Osteoblast (primary cell): Measurements from ENCODE around the gene CLCN1. TPM values are rescaled to one million over a fixed set of nuclear protein-coding genes. Genes with fewer than 3 reads are reported as not detected.

Experiments used
- DNase-seq: peaks from one replicate; pipeline ENCODE4 v3.0.0; 2011; ENCODE audit warnings: low spot score, mixed read lengths; ENCODE audit not compliant: insufficient read length; ENCODE audit errors: missing footprints
- H2AFZ ChIP-seq: 2 replicates; pipeline ENCODE4 v1.6.0; 2011; ENCODE audit warnings: mild to moderate bottlenecking, low read length
- H3K27ac ChIP-seq: 2 replicates; pipeline ENCODE4 v1.5.1; 2011; ENCODE audit warnings: mild to moderate bottlenecking, low read depth, low read length, moderate library complexity
- H3K27me3 ChIP-seq: 2 replicates; pipeline ENCODE4 v1.6.0; 2012; ENCODE audit warnings: mild to moderate bottlenecking, control low read depth, inconsistent platforms, low read length, moderate library complexity; ENCODE audit not compliant: insufficient read depth
- H3K36me3 ChIP-seq: 2 replicates; pipeline ENCODE4 v1.5.1; 2011; ENCODE audit warnings: mild to moderate bottlenecking, low read length, control low read depth, moderate library complexity; ENCODE audit not compliant: insufficient read depth
- H3K4me1 ChIP-seq: 2 replicates; pipeline ENCODE4 v1.5.1; 2011; ENCODE audit warnings: mild to moderate bottlenecking, low read length, control low read depth, moderate library complexity; ENCODE audit not compliant: insufficient read depth
- H3K4me2 ChIP-seq: 2 replicates; pipeline ENCODE4 v1.6.0; 2011; ENCODE audit warnings: mild to moderate bottlenecking, low read length; ENCODE audit not compliant: insufficient read depth
- H3K4me3 ChIP-seq: fragments of 200-600 bp; sonication (generic); 3 replicates; pipeline ENCODE4 v1.5.1; 2012; ENCODE audit warnings: mild to moderate bottlenecking, low read length, inconsistent platforms; ENCODE audit not compliant: insufficient read depth
- H3K79me2 ChIP-seq: 2 replicates; pipeline ENCODE4 v1.6.0; 2012; ENCODE audit warnings: mild to moderate bottlenecking, low read length, control low read depth, inconsistent platforms; ENCODE audit not compliant: insufficient read depth
- H3K9me3 ChIP-seq: 2 replicates; pipeline ENCODE4 v1.5.1; 2011; ENCODE audit warnings: low read depth, low read length, control low read depth
- H4K20me1 ChIP-seq: 2 replicates; pipeline ENCODE4 v1.6.0; 2012; ENCODE audit warnings: mild to moderate bottlenecking, low read length, control low read depth; ENCODE audit not compliant: insufficient read depth
- total RNA-seq: library from RNA; depleted of rRNA; stranded (reverse); fragments of >200 nt; gene quantifications from 2 replicates; pipeline ENCODE4 v1.2.3, GENCODE V29; 2012
- TF ChIP-seq, protein P1 (sequence below): IDR thresholded peaks from 2 replicates; pipeline ENCODE4 v1.5.1; 2011; ENCODE audit warnings: mild to moderate bottlenecking, low read depth, low read length, moderate library complexity; ENCODE audit errors: extremely low read depth

The CLCN1 gene
- total RNA-seq, 1 donor: under 0.01 TPM

DNA sequence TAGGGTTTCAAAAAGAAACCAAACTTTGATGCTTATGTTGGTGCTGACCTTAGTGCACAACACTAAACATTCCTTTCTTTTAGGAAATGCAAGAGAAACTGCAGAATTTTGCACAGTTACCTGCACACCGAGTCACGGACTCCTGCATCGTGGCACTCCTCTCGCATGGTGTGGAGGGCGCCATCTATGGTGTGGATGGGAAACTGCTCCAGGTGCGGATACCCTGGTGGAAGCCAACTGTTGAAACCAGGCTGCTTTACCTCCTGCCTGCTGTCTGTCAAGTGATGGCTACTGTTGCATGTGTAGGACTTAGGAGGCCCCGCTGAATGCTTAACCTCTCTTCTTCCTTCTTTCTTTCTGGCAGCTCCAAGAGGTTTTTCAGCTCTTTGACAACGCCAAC is 16.1 kb upstream of the CLCN1 start:
- Histone ChIP-seq H4K20me1 (no peaks in the 10 kb centered on the region), H3K27me3 (no peaks in the 10 kb centered on the region), H3K4me3 (no peak overlapping the region), H3K27ac (no peak overlapping the region), H3K4me1 (peaks cover 17% of the 10 kb centered on the region), H3K36me3 (peaks cover 77% of the 10 kb centered on the region), H3K9me3 (no peaks in the 10 kb centered on the region), H3K79me2 (peaks cover 2% of the 10 kb centered on the region), H2AFZ (no peak overlapping the region), H3K4me2 (no peak overlapping the region)
- peak; percentile 84 for DNase-seq
- TF ChIP-seq, protein P1, sequence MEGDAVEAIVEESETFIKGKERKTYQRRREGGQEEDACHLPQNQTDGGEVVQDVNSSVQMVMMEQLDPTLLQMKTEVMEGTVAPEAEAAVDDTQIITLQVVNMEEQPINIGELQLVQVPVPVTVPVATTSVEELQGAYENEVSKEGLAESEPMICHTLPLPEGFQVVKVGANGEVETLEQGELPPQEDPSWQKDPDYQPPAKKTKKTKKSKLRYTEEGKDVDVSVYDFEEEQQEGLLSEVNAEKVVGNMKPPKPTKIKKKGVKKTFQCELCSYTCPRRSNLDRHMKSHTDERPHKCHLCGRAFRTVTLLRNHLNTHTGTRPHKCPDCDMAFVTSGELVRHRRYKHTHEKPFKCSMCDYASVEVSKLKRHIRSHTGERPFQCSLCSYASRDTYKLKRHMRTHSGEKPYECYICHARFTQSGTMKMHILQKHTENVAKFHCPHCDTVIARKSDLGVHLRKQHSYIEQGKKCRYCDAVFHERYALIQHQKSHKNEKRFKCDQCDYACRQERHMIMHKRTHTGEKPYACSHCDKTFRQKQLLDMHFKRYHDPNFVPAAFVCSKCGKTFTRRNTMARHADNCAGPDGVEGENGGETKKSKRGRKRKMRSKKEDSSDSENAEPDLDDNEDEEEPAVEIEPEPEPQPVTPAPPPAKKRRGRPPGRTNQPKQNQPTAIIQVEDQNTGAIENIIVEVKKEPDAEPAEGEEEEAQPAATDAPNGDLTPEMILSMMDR: peak; percentile 46

DNA sequence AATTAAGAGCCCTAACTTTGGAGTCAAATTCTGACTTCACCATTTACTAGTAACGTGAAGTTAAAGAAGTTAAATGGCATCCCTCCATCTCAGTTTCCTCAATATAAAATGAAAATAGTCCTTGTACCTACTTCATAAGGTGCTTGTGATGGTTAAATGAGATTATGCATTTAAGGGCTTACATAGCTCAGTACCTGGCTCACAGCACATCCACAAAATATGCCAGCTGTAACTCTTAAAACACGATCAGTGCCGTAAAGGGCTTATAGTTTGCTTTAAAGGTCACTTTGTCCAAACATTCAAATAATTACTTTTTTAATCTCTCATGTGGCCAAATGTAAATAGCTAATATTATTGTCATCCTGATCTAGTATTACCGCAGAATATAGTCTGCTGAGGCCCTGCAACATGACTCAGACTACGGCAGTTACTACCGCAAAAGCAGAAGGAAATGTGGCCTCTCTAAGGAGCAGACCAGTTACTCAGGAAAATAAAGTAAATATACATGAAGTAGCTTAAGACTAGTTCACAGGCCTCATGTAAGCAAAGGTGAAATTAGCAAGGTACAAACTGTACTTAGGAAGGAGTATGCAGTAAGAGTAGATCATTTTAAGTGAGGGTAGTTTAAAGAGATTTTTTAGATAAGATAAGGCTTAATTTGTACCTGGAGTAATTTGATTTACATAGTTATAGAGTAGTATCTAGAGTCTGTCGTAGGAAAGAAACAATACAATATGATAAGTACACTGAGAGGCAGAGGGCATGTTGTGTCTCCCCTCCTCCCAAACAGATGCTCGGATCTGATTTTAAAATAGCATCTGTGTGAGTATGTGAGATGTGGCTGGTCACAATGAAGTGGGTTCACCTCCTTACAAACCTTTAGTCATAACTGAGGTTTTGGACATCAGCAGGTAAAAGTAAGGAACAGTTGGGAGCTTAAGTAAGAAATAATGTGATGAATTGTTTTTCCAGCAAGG is 14.7 kb upstream of the CLCN1 start:
- H3K9me3 ChIP-seq: no peaks in the 10 kb centered on the region
- peaks cover 2% of the 10 kb centered on the region for H3K79me2 ChIP-seq
- H3K27me3 ChIP-seq: no peaks in the 10 kb centered on the region
- no peak overlapping the region for H3K4me3 ChIP-seq
- no peak overlapping the region for H3K4me2 ChIP-seq
- H3K27ac ChIP-seq: peak overlapping the region; percentile 15
- no peaks in the 10 kb centered on the region for H4K20me1 ChIP-seq
- DNase-seq: no peak
- no peak overlapping the region for H2AFZ ChIP-seq
- peaks cover 81% of the 10 kb centered on the region for H3K36me3 ChIP-seq
- peaks cover 8% of the 10 kb centered on the region for H3K4me1 ChIP-seq
- TF ChIP-seq, protein P1: no peak

DNA sequence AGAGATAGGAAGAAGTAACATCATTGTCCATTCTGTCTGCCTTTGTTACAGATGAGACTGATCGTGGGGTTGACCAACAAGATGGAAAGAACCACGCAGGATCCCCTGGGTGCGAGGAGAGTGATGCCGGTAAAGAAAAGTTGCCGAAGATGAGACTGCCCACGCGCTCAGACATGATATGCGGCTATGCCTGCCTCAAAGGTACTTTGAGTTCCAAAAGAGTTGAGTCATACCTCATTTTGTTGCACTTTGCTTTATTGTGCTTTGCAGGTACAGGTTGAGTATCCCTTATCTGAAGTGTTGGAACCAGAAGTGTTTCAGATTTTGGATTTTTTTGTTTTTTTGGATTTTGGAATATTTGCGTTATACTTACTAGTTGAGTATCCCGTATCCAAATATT is 12.2 kb upstream of the CLCN1 start:
- no peaks in the 10 kb centered on the region for H3K27me3 ChIP-seq
- H3K4me1 ChIP-seq: no peaks in the 10 kb centered on the region
- no peak for DNase-seq
- H4K20me1 ChIP-seq: no peaks in the 10 kb centered on the region
- peaks cover 84% of the 10 kb centered on the region for H3K36me3 ChIP-seq
- TF ChIP-seq, protein P1: no peak
- H3K79me2 ChIP-seq: no peaks in the 10 kb centered on the region
- no peak overlapping the region for H2AFZ ChIP-seq
- no peak overlapping the region for H3K4me2 ChIP-seq
- no peaks in the 10 kb centered on the region for H3K9me3 ChIP-seq
- no peak overlapping the region for H3K27ac ChIP-seq
- no peak overlapping the region for H3K4me3 ChIP-seq

DNA sequence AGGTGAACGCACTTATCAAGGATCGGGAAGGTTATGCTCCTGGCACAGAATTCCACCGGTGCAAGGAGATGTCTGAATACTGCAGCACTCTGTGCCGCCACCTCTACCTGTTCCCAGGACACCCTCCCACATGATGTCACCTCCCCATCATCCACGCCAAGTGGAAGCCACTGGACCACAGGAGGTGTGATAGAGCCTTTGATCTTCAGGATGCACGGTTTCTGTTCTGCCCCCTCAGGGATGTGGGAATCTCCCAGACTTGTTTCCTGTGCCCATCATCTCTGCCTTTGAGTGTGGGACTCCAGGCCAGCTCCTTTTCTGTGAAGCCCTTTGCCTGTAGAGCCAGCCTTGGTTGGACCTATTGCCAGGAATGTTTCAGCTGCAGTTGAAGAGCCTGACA is 11.0 kb upstream of the CLCN1 start:
- Histone ChIP-seq H2AFZ (no peak overlapping the region), H3K27me3 (no peaks in the 10 kb centered on the region), H3K4me2 (no peak overlapping the region), H3K4me3 (no peak overlapping the region), H3K9me3 (no peaks in the 10 kb centered on the region), H3K27ac (no peak overlapping the region), H3K4me1 (no peaks in the 10 kb centered on the region), H3K79me2 (no peaks in the 10 kb centered on the region), H4K20me1 (no peaks in the 10 kb centered on the region), H3K36me3 (peaks cover 77% of the 10 kb centered on the region)
- TF ChIP-seq, protein P1: no peak
- DNase-seq: peak; percentile 53
